ENCODE measurements around the gene VAMP3. TPM values are rescaled to one million over a fixed set of nuclear protein-coding genes. Genes with fewer than 3 reads are reported as not detected.

The VAMP3 gene
- total and polyA plus RNA-seq, 9 of the 15 experiments (the other 6 are each of a cell fraction or from before 2014, with no cell fraction given) = 27.1 to 71.3 (median 47.5) TPM

- TF ChIP-seq ELF4 (CRISPR knock-in tag; IDR thresholded peaks at IDR 0.05) (no peak), POLR2A (conservative IDR thresholded peaks at IDR 0.05) (no peak), DPF2 (IDR thresholded peaks at IDR 0.05) (no peak), RCOR1 (IDR thresholded peaks at IDR 0.05; ENCODE audit: borderline replicate concordance in 1 of 2, low read depth in 2 of 2, low read length in 2 of 2) (peak in 1 of 2 experiments; percentile 24; a peak in 1 of 4 replicates), TBL1XR1 (IDR thresholded peaks at IDR 0.05; ENCODE audit: low read length in 2 of 2) (peak in 1 of 2 experiments; percentile 19; a peak in 1 of 4 replicates), BRD9 (IDR thresholded peaks at IDR 0.05; ENCODE audit: low read depth, partially characterized antibody) (no peak), ZNF75A (CRISPR knock-in tag; IDR thresholded peaks at IDR 0.05) (no peak), ZNF740 (CRISPR knock-in tag; IDR thresholded peaks at IDR 0.05) (no peak), ZNF740 (tag; IDR thresholded peaks at IDR 0.05) (no peak), ELF1 (tag; IDR thresholded peaks at IDR 0.05) (no peak), ZNF436 (CRISPR knock-in tag; IDR thresholded peaks at IDR 0.05) (no peak), ZNF764 (CRISPR knock-in tag; IDR thresholded peaks at IDR 0.05; ENCODE audit: low read depth) (no peak), ZNF354B (CRISPR knock-in tag; IDR thresholded peaks at IDR 0.05) (no peak), SREBF2 (CRISPR knock-in tag; IDR thresholded peaks at IDR 0.05) (no peak), ZNF23 (CRISPR knock-in tag; IDR thresholded peaks at IDR 0.05) (no peak), MNT (conservative IDR thresholded peaks at IDR 0.05) (peak; percentile 69 to 87), FOXM1 (IDR thresholded peaks at IDR 0.05; ENCODE audit: low read depth) (no peak), FOXM1 (CRISPR knock-in tag; IDR thresholded peaks at IDR 0.05; ENCODE audit: low read depth) (no peak), MEF2A (IDR thresholded peaks at IDR 0.05; ENCODE audit: control insufficient read depth, low read depth, low read length) (no peak), ZNF197 (CRISPR knock-in tag; IDR thresholded peaks at IDR 0.05; ENCODE audit: low read depth) (no peak), DNMT1 (IDR thresholded peaks at IDR 0.05) (no peak), TAF15 (IDR thresholded peaks at IDR 0.05; ENCODE audit: low read depth, low read length) (no peak), KAT7 (CRISPR knock-in tag; IDR thresholded peaks at IDR 0.05; ENCODE audit: borderline replicate concordance) (no peak), EP300 (IDR thresholded peaks at IDR 0.05; ENCODE audit: low read length) (no peak), ZNF133 (CRISPR knock-in tag; IDR thresholded peaks at IDR 0.05) (no peak), ZNF79 (CRISPR knock-in tag; IDR thresholded peaks at IDR 0.05; ENCODE audit: low read depth) (no peak), OTX1 (CRISPR knock-in tag; IDR thresholded peaks at IDR 0.05) (no peak), SUPT5H (IDR thresholded peaks at IDR 0.05) (no peak), CHD2 (IDR thresholded peaks at IDR 0.05; ENCODE audit: low read depth, low read length) (0 out of 2 replicates have a peak, but pooled peaks have one; percentile 21), USF2 (CRISPR knock-in tag; IDR thresholded peaks at IDR 0.05) (peak; percentile 67), ZNF696 (CRISPR knock-in tag; conservative IDR thresholded peaks at IDR 0.05) (no peak)
Measured at GRCh38 chr1:7783826-7784491, 12.9 kb downstream of the VAMP3 start, which contains the start of gene PER3 (continued).
